Transverse colon (tissue), 4 donors: ENCODE data around the gene SESN1. TPM values are rescaled to one million over a fixed set of nuclear protein-coding genes. Genes with fewer than 3 reads are reported as not detected.
A peak's percentile ranks its signal among the peaks of the same experiment; 100 is the strongest.

ENCODE experiments used
- DNase-seq: peaks from one replicate; pipeline ENCODE4 v3.0.0-alpha.2; 2019
- H3K27ac ChIP-seq, 4 donors: fragments of 200-600 bp; sonication (generic); 2 replicates each; pipeline ENCODE4 v1.5.1; 2016 to 2018; ENCODE audit warnings: inconsistent platforms in 4 of 4
- H3K27me3 ChIP-seq: fragments of 200-600 bp; sonication (generic); 2 replicates; pipeline ENCODE4 v1.5.1; 2017; ENCODE audit warnings: inconsistent platforms
- H3K36me3 ChIP-seq, 4 donors: fragments of 200-600 bp; sonication (generic); 2 replicates each; pipeline ENCODE4 v1.5.1; 2017 to 2019; ENCODE audit warnings: inconsistent platforms in 4 of 4
- H3K4me1 ChIP-seq, 4 donors: fragments of 200-600 bp; sonication (generic); 2 replicates each; pipeline ENCODE4 v1.5.1; 2017 to 2020; ENCODE audit warnings: inconsistent platforms in 4 of 4
- H3K4me3 ChIP-seq, 4 donors: fragments of 200-600 bp; sonication (generic); 1 replicate in 1 of 4; 2 replicates in 3 of 4; pipeline versions ENCODE4 v1.5.1 to v1.6.1; 2017 to 2019; ENCODE audit warnings: inconsistent platforms in 4 of 4
- H3K9me3 ChIP-seq, 2 donors: fragments of 200-600 bp; sonication (generic); 2 replicates each; pipeline ENCODE4 v1.5.1; 2017 to 2019; ENCODE audit warnings: inconsistent platforms in 2 of 2
- CTCF ChIP-seq, 5 experiments: fragments of 200-600 bp in 3 of 5; fragments of 450-650 bp in 2 of 5; sonication (generic) in 3 of 5; IDR thresholded peaks; 1 replicate in 2 of 5; 2 replicates in 3 of 5; pipeline ENCODE4 v1.5.1; 2016 to 2017; ENCODE audit warnings: antibody characterized with exemption in 5 of 5, inconsistent platforms in 3 of 5, mild to moderate bottlenecking in 2 of 5, moderate library complexity in 1 of 5
- EP300 ChIP-seq: sonication (generic); formaldehyde crosslinking; IDR thresholded peaks from one replicate; pipeline ENCODE4 v1.6.1; 2017; ENCODE audit warnings: antibody characterized with exemption, low read depth
- POLR2A ChIP-seq: fragments of 450-650 bp; IDR thresholded peaks from one replicate; pipeline ENCODE4 v1.6.1; 2016; ENCODE audit warnings: antibody characterized with exemption, mild to moderate bottlenecking, moderate library complexity
- POLR2AphosphoS5 ChIP-seq, 3 donors: sonication (generic); formaldehyde crosslinking; IDR thresholded peaks; one replicate each; pipeline ENCODE4 v1.6.1; 2016; ENCODE audit warnings: antibody characterized with exemption in 3 of 3
- WGBS, 2 donors: methylation state at CpG; one replicate each; pipeline ENCODE4 v1.1.5; 2018; ENCODE audit warnings: low coverage in 1 of 2; 5-methylcytosine and 5-hydroxymethylcytosine counted together
- in situ Hi-C, 4 donors: fragments of 200-750 bp; cut with MboI; loops; one replicate each; pipeline versions ENCODE4 v1.15.0 to v1.15.1; 2017; ENCODE audit warnings: low sequenced_read_pairs in 3 of 4, low pct_ligation_motif_present in 1 of 4, low pct_unique_long_range_greater_than_20kb in 1 of 4
- intact Hi-C: fragments of 100-400 bp; cut with DNase I; formaldehyde crosslinking; loops from one replicate; pipeline ENCODE4 v1.15.1; 2023; ENCODE audit warnings: low total_unique reads
- total RNA-seq, 4 donors: library from RNA; depleted of rRNA; stranded (reverse); fragments of >200 nt; gene quantifications; one replicate each; pipeline ENCODE4 v1.1.0, GENCODE V29; 2016

SESN1 gene
- total RNA-seq, 4 donors from 2014 or later = 43.1 to 73.4 (median 48.7) TPM

DNA sequence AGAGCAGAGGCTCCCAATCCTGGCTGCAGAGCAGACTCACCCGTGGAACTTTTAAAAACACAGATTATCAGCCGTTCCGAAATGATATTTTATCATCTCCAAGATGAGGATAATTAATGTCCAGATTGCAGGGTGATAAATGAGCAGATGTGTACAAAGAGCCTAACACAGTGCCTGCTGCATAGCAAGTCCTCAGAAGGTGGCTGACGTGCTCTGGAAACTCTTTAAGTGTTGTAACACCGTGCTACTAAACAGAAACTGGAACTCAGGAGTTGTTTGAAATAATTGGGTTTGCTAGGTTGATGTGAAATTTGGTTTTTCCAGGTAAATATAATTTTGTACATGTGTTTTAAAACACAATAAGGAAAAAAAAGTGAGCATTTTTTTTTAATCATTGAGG is 128.4 kb downstream of the SESN1 start:
- no peak overlapping the region for H3K27ac ChIP-seq
- no peak overlapping the region for H3K4me3 ChIP-seq
- WGBS, 2 donors = 92 to 96% methylated on average over 2 to 5 of the region's 5 CpGs

DNA sequence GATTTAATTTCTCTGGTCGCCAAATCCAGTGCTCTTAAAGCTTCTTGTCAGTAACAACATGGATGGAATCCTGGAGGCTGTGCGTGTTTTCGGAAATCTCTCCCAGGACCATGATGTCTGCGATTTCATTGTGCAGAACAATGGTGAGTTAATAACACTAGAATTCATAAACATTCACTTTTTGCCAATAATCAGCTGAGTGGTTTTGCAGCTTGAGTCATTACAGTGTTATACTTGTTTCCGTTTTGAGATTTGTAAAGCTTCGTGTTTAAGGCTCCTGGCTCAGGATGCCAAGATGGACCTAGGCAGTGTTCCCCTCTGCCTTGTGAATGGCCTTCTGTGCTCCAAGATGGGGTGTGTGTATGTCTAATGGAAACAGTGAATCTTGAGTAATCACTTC is 132.7 kb downstream of the SESN1 start:
- WGBS, 2 donors = 67 to 68% methylated on average over 4 to 6 of the region's 6 CpGs
- no peak for DNase-seq
- Histone ChIP-seq H3K36me3 (no peaks in the 10 kb centered on the region), H3K27ac (peak overlapping the region in 2 of 4 donors; percentile 4 to 33), H3K4me3 (no peak overlapping the region), H3K9me3 (no peaks in the 10 kb centered on the region), H3K4me1 (no peaks in the 10 kb centered on the region), H3K27me3 (no peaks in the 10 kb centered on the region)
- no peak for TF ChIP-seq POLR2A
- TF ChIP-seq EP300 = no peak
- TF ChIP-seq CTCF (IDR thresholded peaks at IDR 0.05) = no peak
- TF ChIP-seq POLR2AphosphoS5 (IDR thresholded peaks at IDR 0.05) = peak; percentile 17 to 40 (median 21)
- intact Hi-C loops = no loop called here
- in situ Hi-C loops = no loop called here

More for the DNA sequence above, 128.4 kb downstream of the SESN1 start:
- H3K4me1 ChIP-seq = peaks cover 0 to 1% (median under 1%) of the 10 kb centered on the region in 4 donors
- intact Hi-C loops = no loop called here
- TF ChIP-seq EP300 = no peak
- no peak for TF ChIP-seq CTCF (IDR thresholded peaks at IDR 0.05)
- in situ Hi-C loops = no loop called here
- no peaks in the 10 kb centered on the region for H3K9me3 ChIP-seq
- no peaks in the 10 kb centered on the region for H3K27me3 ChIP-seq
- no peaks in the 10 kb centered on the region for H3K36me3 ChIP-seq
- no peak for DNase-seq

DNA sequence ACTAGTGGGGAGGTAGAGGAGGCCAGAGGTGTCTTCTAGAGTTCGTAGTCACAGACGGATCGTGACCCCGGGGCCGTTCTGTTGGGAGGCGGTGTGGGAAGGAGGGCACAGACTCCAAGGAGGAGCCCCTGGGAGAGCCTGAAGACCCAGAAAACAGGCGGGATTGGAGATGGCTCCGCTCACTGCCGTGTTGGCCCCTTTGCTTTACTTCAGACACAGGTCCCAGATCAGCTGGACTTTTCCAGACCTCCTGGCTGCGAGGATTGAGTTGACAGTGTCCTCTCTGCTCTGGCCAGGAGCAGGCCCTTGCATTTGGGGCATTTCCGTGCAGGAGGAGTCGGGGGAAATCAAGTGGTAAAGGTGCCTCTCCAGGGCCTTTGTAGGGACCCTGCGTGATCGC is 133.6 kb downstream of the SESN1 start:
- Histone ChIP-seq H3K27me3 (no peaks in the 10 kb centered on the region), H3K4me1 (no peaks in the 10 kb centered on the region), H3K27ac (peak overlapping the region in 1 of 4 donors; percentile 4), H3K9me3 (no peaks in the 10 kb centered on the region), H3K4me3 (no peak overlapping the region), H3K36me3 (no peaks in the 10 kb centered on the region)
- 97 to 98% methylated on average over 6 to 14 of the region's 14 CpGs for WGBS, 2 donors
- DNase-seq = no peak
- TF ChIP-seq CTCF (IDR thresholded peaks at IDR 0.05) = no peak
- no peak for TF ChIP-seq POLR2A
- TF ChIP-seq POLR2AphosphoS5 (IDR thresholded peaks at IDR 0.05) = no peak
- TF ChIP-seq EP300 = no peak
- intact Hi-C loops (no loop called here), in situ Hi-C loops (no loop called here)

DNA sequence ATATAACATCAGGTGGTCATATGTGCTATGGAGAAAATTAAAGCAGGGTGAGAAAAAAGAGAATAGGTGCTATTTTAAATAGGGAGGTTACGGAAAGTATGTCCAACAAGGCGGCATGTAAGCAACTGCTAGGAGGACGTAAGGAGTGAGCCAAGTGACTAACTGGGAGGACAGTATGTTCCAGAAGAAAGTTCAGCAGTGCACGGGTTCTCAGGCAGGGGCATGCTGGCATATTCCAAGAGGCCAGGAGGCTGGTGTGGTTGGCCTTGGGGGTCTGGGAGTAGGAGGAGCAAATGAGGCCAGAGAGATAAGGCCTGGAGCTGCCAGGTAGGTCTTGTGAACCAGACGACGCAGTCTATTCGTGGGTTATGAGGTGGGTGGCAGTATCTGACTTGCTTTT is 134.0 kb downstream of the SESN1 start:
- WGBS, 2 donors = 92 to 95% methylated on average over 5 to 7 of the region's 7 CpGs
- intact Hi-C loops = no loop called here
- no peak for DNase-seq
- H3K4me1 ChIP-seq = no peaks in the 10 kb centered on the region
- H3K27me3 ChIP-seq = no peaks in the 10 kb centered on the region
- in situ Hi-C loops = no loop called here
- H3K9me3 ChIP-seq = no peaks in the 10 kb centered on the region
- no peak overlapping the region for H3K4me3 ChIP-seq
- peak; percentile 7 for TF ChIP-seq EP300
- peak in 2 of 3 donors; percentile 11 to 18 for TF ChIP-seq POLR2AphosphoS5 (IDR thresholded peaks at IDR 0.05)
- no peak for TF ChIP-seq POLR2A
- TF ChIP-seq CTCF (IDR thresholded peaks at IDR 0.05) = no peak
- H3K36me3 ChIP-seq = no peaks in the 10 kb centered on the region
- peak overlapping the region in 1 of 4 donors; percentile 4 for H3K27ac ChIP-seq
